Measurements from ENCODE around the gene GOLT1B. TPM values are rescaled to one million over a fixed set of nuclear protein-coding genes. Genes with fewer than 3 reads are reported as not detected.
A peak's percentile ranks its signal among the peaks of the same experiment; 100 is the strongest.
"Not testable (repeated sequence)": the region's sequence is repeated elsewhere in the genome, so short reads cannot be mapped to it uniquely, and the experiment has no call there.

The GOLT1B gene
- 16.8 TPM for total RNA-seq

- DNase-seq (ENCODE audit: low spot score) (peak; percentile 92), ATAC-seq (peak; percentile 98)
Observed at GRCh38 chr12:21501258-21502163, at the start of gene GOLT1B, which contains the start of gene RECQL. TSS of gene GOLT1B (plus strand) at chr12:21501789. CDS start at chr12:21501924, 135 bp downstream. TSS of gene RECQL (minus strand) at chr12:21501635. CDS start at chr12:21499570, 2,065 bp downstream.

- ATAC-seq (no peak), DNase-seq (ENCODE audit: low spot score) (no peak)
Observed at GRCh38 chr12:21453312-21453852, 48.2 kb upstream of the GOLT1B start.

GRCh38 chr12:21456291-21456780 is 45.3 kb upstream of the GOLT1B start:
- no peak for DNase-seq (ENCODE audit: low spot score)
- ATAC-seq: no peak

GRCh38 chr12:21459474-21459873 is 42.1 kb upstream of the GOLT1B start:
- ATAC-seq (no peak), DNase-seq (ENCODE audit: low spot score) (no peak)

GRCh38 chr12:21467334-21467733 is 34.3 kb upstream of the GOLT1B start:
- not testable (repeated sequence) for ATAC-seq; DNase-seq (ENCODE audit: low spot score)

GRCh38 chr12:21471294-21471693 is 30.3 kb upstream of the GOLT1B start:
- DNase-seq (ENCODE audit: low spot score): no peak
- ATAC-seq: no peak

GRCh38 chr12:21472197-21472823 is 29.3 kb upstream of the GOLT1B start:
- DNase-seq (ENCODE audit: low spot score) (no peak), ATAC-seq (no peak)

- DNase-seq (ENCODE audit: low spot score) (no peak), ATAC-seq (no peak)
Observed at GRCh38 chr12:21475552-21475951, 26.0 kb upstream of the GOLT1B start.

GRCh38 chr12:21476949-21477348 is 24.6 kb upstream of the GOLT1B start:
- ATAC-seq (no peak), DNase-seq (ENCODE audit: low spot score) (no peak)

- DNase-seq (ENCODE audit: low spot score) (no peak), ATAC-seq (no peak)
Observed at GRCh38 chr12:21478756-21479455, 22.7 kb upstream of the GOLT1B start.

GRCh38 chr12:21483531-21483930 is 18.1 kb upstream of the GOLT1B start:
- ATAC-seq: no peak
- DNase-seq (ENCODE audit: low spot score): no peak

GRCh38 chr12:21485998-21486397 is 15.6 kb upstream of the GOLT1B start:
- no peak for DNase-seq (ENCODE audit: low spot score)
- ATAC-seq: no peak

- no peak for ATAC-seq
Observed at GRCh38 chr12:21499765-21500164, 1.8 kb upstream of the GOLT1B start.

GRCh38 chr12:21500786-21501257 is 767 bp upstream of the GOLT1B start:
- DNase-seq (ENCODE audit: low spot score): no peak
- ATAC-seq: no peak

More at GRCh38 chr12:21499765-21500164, 1.8 kb upstream of the GOLT1B start:
- no peak for DNase-seq (ENCODE audit: low spot score)

- ATAC-seq: peak; percentile 54
Observed at GRCh38 chr12:21502164-21502496, 541 bp downstream of the GOLT1B start.

GRCh38 chr12:21502872-21503271 is 1.3 kb downstream of the GOLT1B start:
- DNase-seq (ENCODE audit: low spot score) (no peak), ATAC-seq (no peak)

More at GRCh38 chr12:21502164-21502496, 541 bp downstream of the GOLT1B start:
- no peak for DNase-seq (ENCODE audit: low spot score)

- ATAC-seq: no peak
- DNase-seq (ENCODE audit: low spot score): no peak
Observed at GRCh38 chr12:21505888-21506287, 4.3 kb downstream of the GOLT1B start.

GRCh38 chr12:21507849-21508248 is 6.3 kb downstream of the GOLT1B start:
- no peak for DNase-seq (ENCODE audit: low spot score)
- ATAC-seq: no peak

- ATAC-seq (no peak), DNase-seq (ENCODE audit: low spot score) (no peak)
Observed at GRCh38 chr12:21509768-21510167, 8.2 kb downstream of the GOLT1B start.

GRCh38 chr12:21516281-21516680 is 14.7 kb downstream of the GOLT1B start:
- DNase-seq (ENCODE audit: low spot score) (no peak), ATAC-seq (no peak)

GRCh38 chr12:21518451-21518850 is 16.9 kb downstream of the GOLT1B start:
- DNase-seq (ENCODE audit: low spot score): no peak
- no peak for ATAC-seq

Measured in left lobe of liver (tissue), 2 donors.